ENCODE data around the gene ISYNA1.

Gene ISYNA1

DNA sequence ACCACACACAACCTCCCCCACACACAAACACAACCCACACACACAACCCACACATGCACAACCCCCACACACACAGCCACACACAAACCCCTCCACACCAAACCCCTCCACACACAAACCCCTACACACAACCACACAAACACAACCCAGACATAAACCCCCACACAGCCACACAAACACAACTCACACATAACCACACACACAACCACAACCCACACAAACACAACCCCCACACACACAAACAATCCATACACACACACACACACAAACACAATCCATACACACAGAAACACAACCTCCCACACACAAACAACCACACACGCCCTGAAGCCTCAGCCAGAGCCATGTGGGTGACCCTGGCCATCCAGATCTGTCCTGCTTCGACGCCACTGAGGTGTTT lies 30.0 kb upstream of the ISYNA1 start:
- no peak for DNase-seq (ENCODE audit: low spot score)

DNA sequence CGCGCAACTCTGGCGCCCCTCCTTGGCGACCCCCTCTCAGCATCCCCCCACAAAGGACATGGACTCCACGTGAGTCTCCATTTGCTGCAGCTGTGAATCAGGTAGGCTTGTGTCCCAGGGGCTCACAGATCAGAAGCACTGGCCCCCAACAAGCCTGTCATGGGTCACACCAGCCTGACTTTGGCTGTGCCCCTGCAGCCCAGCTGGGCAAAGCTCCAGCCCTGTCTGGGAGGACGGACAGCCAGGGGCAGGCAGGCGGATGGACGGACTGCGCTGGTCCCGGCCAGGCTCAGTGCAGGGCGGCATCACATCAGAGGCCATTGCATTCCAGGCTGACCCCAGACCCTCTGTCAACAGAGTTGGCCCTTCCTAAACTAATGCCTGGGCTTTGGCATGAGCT lies 28.4 kb upstream of the ISYNA1 start:
- no peak for DNase-seq (ENCODE audit: low spot score)

DNA sequence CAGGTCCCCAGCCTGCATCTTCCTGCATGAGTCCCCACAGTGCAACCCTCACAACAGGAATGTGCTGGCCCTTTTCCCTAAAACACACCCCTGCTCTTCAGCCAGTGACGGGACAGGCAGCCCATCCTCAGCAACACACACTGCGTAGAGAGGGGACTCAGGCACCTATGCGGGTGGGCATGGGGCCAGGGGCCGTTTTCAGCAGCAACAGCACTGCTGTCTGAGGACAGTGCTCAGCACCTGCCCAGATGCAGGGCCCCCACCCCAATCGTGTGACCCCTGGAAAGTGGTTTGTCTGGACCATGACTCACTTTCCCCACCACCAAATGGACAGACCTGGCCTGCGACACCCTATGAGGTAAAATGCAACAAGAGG lies 28.0 kb upstream of the ISYNA1 start:
- DNase-seq (ENCODE audit: low spot score) = no peak

DNA sequence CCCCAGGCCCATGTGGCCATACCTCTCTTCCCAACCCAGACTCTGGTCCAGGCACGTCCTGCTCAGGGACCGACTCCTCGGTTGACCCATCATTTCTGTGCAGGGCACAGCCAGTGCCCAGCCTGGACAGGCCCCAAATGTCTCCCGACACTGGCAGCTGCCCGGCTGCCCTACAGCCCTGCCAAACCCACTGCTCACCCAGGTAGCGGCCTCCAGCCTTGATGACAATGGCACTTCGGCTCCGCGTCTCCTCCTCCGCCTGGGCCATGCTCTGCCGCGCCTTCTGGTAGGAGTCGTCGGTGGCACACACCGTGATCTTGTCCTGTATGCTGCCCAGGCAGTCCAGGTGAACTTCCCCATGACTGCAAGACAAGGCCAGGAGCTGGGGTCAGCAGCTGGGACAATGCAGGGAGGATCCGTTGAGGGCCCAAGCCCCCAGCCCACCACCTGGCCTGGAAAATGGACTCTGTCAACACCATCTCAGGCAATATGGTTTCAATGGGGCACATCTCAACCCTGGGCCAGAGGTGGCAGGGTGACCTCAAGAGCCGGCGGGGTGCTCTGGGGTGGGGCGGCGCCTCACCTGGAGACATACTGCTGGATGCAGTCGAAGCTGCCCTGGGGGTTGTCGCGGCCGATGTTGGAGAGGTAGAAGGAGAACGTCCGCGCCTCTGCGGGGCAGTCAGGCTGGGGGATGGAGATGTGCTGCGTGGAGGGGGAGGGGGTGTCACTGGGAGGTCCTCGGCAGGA lies 27.5 kb upstream of the ISYNA1 start:
- no peak for DNase-seq (ENCODE audit: low spot score)

DNA sequence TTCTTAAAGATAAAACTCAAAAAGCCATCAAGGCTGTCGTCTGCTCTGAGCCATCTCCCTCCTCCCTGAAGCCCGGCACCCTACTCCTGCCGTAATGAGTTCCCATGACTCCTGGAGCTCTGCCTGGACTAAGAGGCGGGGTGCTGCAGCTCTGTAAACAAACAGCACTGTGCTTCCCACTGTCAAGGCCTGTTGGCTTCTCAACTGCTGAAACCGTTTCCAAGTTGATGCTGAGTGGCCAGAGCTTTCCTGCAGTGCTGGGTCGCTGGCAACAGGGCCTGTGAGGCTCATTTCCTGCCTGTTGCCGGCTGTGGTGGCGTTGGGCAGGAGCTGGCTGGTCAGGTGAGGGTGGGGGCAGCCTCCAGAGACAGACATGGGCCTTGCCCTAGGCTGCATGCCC lies 26.7 kb upstream of the ISYNA1 start:
- no peak for DNase-seq (ENCODE audit: low spot score)

DNA sequence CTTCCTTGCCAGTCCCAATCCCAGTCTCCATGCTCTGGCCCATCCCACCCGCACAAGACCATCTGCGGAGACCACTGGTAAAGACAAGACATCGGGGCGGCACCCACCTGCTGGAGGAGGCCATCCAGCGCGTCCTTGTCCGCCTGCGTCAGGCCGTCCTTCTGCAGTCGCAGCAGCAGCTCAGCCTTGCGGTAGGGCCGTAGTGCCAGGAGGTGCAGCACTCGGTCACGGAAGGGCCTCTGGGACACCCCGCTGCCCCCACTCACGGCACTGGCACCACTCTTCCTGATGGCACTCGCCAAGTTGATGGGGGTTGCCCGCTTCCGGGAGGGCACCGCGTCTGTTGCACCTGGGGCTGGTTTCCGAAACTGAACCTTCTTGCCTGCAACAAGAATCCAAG lies 23.5 kb upstream of the ISYNA1 start:
- DNase-seq (ENCODE audit: low spot score) = no peak

DNA sequence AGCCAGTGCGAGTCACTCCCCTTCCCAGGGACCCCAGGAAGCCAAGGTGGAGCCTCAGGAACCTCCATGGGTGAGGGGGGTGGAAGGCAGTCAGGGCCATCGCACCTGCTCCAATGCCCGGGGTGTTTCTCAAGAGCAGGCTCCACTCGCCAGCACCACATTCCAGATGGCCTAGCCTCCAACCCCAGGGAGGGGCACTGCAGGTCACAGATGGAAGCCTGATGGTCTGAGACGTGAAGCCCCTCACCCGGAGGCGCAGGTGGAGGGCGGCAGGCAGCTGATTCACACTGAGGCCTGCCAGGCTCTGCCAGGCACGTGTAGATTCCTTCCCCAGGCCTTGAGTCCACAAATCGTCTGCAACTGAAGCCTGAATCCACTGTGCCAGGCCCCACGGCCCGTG lies 23.0 kb upstream of the ISYNA1 start:
- DNase-seq (ENCODE audit: low spot score) = no peak

DNA sequence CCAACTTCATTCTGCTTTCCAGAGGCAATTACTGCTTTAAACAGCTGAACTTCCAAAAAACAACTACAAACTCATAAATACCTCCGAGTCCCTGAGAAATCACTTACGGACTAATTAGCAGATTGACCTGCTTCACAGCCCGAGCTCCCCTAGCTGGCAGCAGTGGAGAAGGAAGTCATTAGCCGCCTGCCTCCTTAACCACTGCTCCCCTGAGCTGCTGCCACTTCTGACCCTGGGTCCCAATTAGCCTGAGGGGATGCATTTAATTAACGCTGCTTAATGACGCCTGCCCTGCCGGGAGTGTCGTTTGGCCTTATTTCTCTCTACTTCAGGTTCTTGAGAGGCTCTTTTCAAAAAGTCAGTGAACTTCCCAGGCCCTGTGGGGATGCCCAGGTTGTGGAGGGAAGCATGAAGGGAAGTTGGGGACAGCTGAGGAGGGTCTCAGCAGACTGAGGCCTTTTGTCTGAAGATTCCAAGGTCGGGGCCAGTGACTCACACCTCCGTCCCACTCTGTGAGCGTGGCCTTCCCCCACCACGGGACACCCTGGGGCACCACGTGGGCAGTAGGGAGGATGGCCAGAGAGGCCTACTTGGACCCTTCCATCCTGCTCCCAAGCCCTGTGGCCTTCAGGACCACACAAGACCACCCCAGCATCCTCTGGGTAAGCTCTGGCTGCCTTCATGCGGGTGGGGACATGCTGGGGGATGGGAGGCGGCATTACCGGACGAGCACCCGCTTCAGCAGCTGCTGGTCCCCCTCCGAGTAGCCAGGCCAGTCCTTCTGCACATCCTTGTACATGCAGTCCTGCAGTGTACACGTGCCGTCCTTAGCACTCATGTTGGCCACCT lies 19.8 kb upstream of the ISYNA1 start:
- no peak for DNase-seq (ENCODE audit: low spot score)

DNA sequence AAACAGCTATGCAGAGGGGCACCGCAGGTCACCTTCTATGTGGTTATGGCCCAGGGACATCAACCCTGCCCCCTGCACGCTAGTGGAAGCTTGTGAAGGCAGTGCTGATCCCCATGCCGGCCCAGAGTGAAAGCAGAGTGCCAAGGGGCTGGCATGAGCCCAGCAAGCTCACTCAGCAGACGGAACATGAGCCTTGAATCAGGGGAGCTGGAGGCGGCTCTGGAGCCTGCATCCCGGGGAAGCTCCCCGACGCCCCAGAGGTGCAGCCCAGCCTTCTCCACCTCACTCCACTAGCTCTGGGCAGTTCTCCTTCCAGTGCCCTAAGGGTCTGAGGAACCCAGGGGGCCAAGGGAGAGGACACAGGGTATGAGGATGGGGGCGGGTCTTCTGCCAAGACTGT lies 19.0 kb upstream of the ISYNA1 start:
- no peak for DNase-seq (ENCODE audit: low spot score)

DNA sequence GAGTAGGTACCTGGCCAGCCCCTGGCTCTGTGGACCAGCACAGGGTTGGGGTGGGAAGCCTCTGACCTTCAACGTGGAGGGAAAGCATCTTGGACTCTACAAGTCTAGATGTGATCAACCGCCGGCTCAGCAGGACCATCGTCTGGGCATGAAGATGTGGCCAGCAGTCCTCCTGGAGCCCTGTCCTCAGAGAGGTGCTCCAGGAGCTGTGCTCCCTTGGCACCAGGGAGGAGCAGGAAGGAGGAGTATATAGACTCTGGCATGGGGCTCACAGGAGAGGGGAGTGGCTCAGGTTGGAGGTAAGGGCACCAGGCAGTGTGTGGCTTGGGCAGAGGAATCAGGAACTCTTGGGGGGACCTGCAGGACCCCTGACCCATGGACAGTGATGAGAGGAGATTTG lies 18.3 kb upstream of the ISYNA1 start:
- no peak for DNase-seq (ENCODE audit: low spot score)

DNA sequence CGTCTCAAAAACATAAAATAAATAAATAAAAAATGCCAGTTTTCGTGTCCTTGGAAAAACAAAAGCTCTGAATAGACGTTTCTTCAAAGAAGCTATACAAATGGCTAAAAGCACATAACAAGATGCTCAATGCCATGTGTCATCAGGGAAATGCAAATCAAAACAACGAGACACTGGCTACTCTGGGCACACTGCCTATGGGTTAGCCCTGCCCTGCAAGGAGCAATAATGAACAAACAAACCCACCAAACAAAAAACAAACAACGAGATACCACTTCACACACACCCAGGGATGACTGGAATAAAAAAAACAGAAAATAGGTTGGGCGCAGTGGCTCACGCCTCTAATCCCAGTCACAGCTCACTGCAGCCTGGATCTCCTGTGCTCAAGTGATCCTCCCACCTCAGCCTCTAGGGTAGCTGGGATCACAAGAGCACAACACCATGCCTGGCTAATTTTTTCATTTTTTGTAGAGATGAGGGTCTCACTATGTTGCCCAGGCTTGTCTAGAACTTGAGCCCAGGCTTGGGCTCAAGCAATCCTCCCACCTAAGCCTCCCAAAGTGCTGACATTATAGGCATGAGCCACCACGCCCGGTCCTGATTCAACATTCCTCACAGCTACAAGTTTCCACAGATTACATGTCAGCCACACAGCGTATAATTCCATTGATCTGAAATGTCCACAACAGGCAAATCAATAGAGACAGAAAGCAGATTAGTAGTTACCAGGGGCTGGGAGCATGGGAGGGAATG lies 15.5 kb upstream of the ISYNA1 start:
- no peak for DNase-seq (ENCODE audit: low spot score)

DNA sequence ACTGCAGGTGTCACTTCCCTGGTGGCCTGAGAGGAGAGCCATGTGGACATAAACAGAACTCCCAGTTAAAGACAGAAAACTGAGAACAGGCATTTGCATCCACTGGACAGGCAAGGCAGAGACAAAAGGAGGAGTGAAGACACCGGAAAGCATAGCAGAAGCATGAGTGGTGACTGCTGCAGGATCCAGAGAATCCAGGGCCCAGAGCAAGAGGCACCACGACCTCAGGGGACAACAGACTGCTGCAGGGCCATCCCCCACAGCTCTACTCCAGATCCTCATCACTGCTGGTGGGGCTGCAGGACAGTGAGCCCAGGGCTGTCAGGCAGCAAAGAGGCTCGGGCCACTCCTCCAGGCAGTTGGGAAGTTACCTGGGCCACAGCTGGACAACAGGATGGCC lies 14.5 kb upstream of the ISYNA1 start:
- DNase-seq (ENCODE audit: low spot score) = no peak

DNA sequence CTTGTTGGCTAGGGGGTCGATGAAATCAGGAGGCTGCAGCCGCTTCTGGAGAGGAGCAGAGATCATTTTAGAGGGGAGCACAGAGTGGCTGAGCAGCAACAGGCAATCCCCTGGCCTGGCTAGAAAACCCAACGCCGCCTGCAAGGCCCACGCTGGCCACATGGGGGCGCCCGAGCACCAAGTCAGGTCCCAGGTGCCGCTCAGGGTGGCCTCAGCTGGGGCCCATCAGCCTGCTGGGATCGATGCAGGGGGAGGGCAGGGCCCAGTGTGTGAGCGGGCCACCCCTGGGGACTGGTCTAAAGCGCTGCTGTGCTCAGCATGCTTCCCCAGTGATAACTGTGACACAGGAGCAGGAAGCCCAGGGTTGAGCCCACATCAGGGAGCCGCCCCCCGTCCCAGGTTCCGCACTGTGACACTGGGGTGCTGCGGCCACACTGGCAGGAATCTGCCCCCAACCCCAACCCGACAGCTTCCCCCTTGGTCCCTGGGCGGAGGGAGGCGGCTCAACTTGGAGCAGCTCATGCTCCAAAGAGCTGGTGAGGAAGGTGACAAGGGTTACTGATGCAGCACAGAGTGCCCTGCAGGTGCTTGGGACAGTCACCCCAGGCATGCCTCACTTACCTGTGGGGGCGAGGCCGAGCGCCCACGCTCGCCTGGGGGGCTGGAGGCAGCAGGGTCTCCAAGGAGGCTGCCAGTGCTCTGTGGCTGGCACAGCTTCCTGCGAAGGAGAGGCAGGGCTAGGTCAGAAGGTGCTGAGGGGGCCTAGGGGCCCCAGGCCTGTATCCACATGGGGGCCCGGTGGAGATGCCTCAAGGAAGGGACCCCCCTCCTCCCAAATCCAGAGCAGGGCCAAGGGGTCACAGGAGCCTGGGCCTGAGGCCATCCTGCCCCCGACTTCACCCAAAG lies 13.3 kb upstream of the ISYNA1 start:
- DNase-seq (ENCODE audit: low spot score) = peak; percentile 88

DNA sequence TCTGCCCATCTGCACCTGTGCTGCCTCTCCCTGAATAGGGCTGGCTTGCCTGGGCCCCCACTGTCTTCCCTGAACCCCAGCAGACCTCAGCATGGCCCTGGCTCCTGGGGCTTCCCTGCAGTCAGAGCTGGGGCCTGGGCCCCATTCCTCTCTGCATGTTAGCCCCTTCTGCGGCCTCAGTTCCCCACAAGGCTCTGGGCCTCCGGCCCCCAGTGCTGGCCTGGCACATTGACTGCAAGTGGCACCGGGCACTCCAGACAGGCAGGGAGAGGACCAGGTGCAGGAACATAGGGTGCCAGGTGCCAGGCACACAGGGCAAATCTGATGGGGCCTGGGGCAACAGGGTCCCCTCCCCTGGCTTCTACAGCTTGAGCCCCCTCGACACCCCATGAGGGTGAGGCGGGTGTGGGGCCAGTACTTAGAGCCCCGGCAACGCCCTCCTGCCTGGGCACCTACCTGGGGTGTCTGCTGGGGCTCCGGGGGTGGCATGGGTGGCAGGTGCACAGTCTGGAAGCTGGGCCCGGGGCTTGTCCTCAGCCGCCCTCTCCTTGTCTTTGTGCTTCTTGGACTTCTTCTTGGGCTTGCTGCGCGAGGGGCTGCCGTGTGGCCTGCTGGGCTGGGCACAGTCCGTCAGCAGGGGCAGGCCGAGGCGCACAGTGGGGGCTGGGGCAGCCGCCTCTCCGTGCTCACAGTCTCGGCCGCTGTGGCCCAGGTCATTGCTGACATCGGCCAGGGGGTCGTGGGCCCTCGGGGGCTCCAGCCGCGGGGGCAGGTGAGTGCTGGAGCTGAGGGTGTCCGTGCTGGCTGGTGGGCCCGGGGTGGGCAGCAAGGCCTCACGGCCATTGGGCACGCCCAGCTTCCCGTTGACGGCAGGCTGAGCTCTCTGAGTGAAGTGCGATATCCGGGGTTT lies 12.3 kb upstream of the ISYNA1 start:
- DNase-seq (ENCODE audit: low spot score) = no peak

DNA sequence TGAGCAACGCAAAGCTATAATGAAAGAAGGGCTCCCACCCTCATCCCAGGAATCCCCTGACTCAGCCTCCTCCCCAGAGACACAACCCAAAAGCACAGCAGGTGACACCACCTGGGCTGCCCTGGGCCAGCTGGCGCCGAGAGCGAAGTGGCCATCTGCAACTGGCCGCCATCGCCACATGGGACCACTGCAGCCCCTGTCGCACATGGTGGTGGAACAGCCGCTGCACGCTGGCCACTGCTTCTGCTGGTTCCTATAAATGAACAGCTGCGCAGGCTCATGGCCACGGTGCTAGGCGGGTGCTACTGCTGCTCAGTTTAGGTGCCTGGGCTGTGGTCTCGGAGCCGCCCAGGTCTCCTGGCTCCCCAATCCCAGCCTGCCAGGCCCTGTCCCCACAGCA lies 11.6 kb upstream of the ISYNA1 start:
- no peak for DNase-seq (ENCODE audit: low spot score)

DNA sequence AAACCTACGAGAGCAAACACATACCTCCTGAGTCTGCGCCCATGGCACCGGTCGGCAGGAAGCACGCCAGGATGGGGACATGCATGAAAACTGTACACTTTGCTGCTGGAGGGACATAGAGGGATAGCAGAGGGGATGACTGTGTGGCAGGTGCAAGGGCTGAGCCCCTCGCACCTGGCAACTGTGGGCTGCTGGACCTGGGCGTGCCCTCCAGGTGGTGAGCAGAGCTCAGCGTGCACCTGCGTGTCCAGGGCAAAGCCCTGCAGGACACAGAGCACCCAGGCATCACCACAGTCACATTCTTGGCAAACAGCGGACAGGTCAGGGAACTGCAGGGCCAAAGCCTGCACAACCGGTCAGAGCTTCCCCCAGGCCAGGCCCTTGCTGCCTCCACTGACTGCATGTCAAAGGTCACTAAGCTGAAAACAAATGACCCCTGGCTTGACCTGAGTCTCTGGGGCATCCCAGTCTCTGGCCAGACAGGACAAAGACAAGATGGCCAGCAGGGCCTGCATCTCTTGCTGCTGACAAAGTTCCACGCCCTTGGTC lies 9.0 kb upstream of the ISYNA1 start:
- DNase-seq (ENCODE audit: low spot score) = no peak

DNA sequence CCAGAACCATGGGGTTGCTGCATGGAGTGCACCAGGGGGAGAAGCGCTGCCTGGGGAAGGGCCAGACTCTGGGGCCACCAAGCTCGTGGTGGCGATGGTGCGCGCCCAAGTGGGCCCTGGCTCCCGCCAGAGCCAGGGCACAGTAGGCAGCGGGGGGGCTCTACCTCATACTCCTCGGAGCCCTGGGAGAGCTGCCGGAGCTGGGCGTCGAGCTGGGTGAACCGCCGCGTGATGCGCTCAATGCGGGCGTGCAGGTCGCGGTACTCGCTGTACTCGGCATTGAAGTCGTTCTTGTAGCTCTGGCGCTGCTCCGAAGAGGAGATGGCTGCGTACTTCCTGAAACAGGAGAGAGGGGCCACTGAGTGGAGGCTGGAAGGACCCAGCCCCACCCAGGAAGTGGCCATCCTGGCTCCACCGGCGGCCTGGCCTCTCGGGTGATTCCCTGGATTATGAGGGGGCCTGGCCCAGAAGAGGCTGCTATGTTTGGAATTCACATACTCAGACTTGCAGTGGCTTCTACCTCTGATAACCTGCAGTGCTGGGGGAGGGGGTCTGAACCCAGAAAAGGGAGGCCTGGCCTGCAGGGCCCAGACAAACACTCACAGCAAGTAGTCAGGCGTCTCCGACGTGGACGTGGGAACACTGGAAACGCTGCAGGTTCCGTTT lies 8.3 kb upstream of the ISYNA1 start:
- DNase-seq (ENCODE audit: low spot score) = no peak

DNA sequence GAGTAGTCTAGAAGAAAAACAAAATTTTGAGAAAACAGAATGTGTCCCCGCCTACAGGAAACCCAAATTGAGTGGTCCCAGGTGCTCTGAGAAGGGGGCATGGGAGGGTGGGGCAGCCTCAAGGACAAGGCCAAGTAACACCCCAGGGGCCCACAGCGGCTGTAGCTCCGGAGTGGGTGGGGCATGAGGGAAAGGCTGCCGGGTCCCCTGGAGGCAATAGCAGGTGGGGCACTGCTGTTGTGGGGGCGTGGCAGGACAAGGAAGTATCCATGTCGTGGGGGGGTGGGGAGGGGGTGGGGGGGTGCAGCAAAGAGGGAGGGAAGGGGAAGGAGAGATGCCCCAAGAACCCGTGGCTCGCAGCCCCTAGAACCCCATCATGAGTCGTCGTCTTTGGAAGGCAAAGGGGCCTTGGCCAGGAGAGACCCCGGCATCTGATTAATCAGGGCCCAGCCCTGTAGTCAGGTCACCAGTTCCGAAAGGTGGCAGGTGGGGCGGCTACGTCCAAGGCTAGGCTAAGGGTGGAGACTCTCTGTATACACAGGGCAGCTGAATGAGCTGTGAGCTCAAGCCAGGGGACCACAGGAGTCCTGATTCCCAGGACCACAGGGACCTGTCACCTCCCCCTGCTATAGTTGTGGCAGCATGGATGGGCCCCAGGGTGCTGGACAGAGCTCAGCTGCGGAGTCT lies 7.5 kb upstream of the ISYNA1 start:
- no peak for DNase-seq (ENCODE audit: low spot score)

DNA sequence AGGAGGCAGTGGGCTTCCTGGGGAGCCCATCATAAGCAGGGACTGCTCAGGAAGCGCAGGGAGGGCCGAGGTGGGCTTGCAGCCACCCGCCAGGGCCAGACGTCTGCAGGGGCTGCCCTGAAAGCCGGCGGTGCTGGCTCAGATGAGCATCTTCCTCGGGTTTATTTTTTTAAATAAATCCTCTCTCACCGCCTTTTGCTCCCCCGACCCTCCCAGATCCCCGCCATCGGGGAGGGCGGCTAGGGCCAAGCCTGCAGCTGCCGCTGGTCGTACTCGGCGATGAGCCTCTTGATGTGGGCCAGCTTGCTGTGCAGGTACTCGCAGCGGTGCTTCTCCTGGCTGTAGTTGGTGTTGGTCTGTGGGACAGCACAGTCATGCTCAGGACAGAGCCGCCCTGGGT lies 6.6 kb upstream of the ISYNA1 start:
- no peak for DNase-seq (ENCODE audit: low spot score)
